ENCODE results near the gene CTBP2. TPM values are rescaled to one million over a fixed set of nuclear protein-coding genes. Genes with fewer than 3 reads are reported as not detected.

CTBP2 gene
- total RNA-seq, 2 donors from 2014 or later, result 75.3 to 109 TPM

GRCh38 chr10:125061557-125062226, 98.7 kb downstream of the CTBP2 start:
- 94 to 95% methylated on average over 16 to 21 of the region's 21 CpGs for WGBS, 2 experiments (ENCODE audit: insufficient coverage in 1 of 2, insufficient read length in 1 of 2)
- Mint-ChIP-seq H3K27ac (peak overlapping the region; percentile 66), H3K9me3 (no peaks in the 10 kb centered on the region), H3K27me3 (ENCODE audit: insufficient read depth) (no peaks in the 10 kb centered on the region), H3K4me3 (no peak overlapping the region), H3K4me1 (peaks cover 32% of the 10 kb centered on the region), H3K36me3 (ENCODE audit: low read depth) (peaks cover 29% of the 10 kb centered on the region)
- TF ChIP-seq CTCF (conservative IDR thresholded peaks at IDR 0.05), result no peak
- Histone ChIP-seq H3K4me3 (ENCODE audit: low read length) (no peak overlapping the region), H3K27ac (ENCODE audit: low read depth, low read length) (no peak overlapping the region), H3K36me3 (ENCODE audit: control insufficient read depth, insufficient read depth, low read length) (peaks cover 18% of the 10 kb centered on the region), H3K9ac (ENCODE audit: extremely low read depth, low read length, poor library complexity, severe bottlenecking) (no peak overlapping the region), H3K4me1 (ENCODE audit: control insufficient read depth, insufficient read depth, low read length) (no peaks in the 10 kb centered on the region), H3K27me3 (ENCODE audit: control insufficient read depth, insufficient read depth, low read length, poor library complexity, severe bottlenecking) (no peaks in the 10 kb centered on the region), H3K9me3 (ENCODE audit: control insufficient read depth, low read length) (no peaks in the 10 kb centered on the region)
- no peak for DNase-seq

GRCh38 chr10:125060826-125061556, 99.4 kb downstream of the CTBP2 start:
- H3K4me3 ChIP-seq (ENCODE audit: low read length), result no peak overlapping the region
- peak overlapping the region; percentile 52 for H3K27ac ChIP-seq (ENCODE audit: low read depth, low read length)
- peaks cover 18% of the 10 kb centered on the region for H3K36me3 ChIP-seq (ENCODE audit: control insufficient read depth, insufficient read depth, low read length)
- peak; percentile 90 for DNase-seq
- no peak overlapping the region for H3K4me3 Mint-ChIP-seq
- peak; percentile 89 for TF ChIP-seq CTCF (conservative IDR thresholded peaks at IDR 0.05)
- H3K9me3 ChIP-seq (ENCODE audit: control insufficient read depth, low read length), result no peaks in the 10 kb centered on the region
- H3K4me1 ChIP-seq (ENCODE audit: control insufficient read depth, insufficient read depth, low read length), result no peaks in the 10 kb centered on the region
- H3K36me3 Mint-ChIP-seq (ENCODE audit: low read depth), result peaks cover 27% of the 10 kb centered on the region
- H3K27ac Mint-ChIP-seq, result peak overlapping the region; percentile 66
- peaks cover 32% of the 10 kb centered on the region for H3K4me1 Mint-ChIP-seq
- no peak overlapping the region for H3K9ac ChIP-seq (ENCODE audit: extremely low read depth, low read length, poor library complexity, severe bottlenecking)
- H3K27me3 ChIP-seq (ENCODE audit: control insufficient read depth, insufficient read depth, low read length, poor library complexity, severe bottlenecking), result no peaks in the 10 kb centered on the region
- no peaks in the 10 kb centered on the region for H3K9me3 Mint-ChIP-seq
- no peaks in the 10 kb centered on the region for H3K27me3 Mint-ChIP-seq (ENCODE audit: insufficient read depth)
- 80 to 81% methylated on average over 12 to 21 of the region's 21 CpGs for WGBS, 2 experiments (ENCODE audit: insufficient coverage in 1 of 2, insufficient read length in 1 of 2)

GRCh38 chr10:125060482-125060825, 99.9 kb downstream of the CTBP2 start:
- Histone ChIP-seq H3K9me3 (ENCODE audit: control insufficient read depth, low read length) (no peaks in the 10 kb centered on the region), H3K27me3 (ENCODE audit: control insufficient read depth, insufficient read depth, low read length, poor library complexity, severe bottlenecking) (no peaks in the 10 kb centered on the region), H3K4me3 (ENCODE audit: low read length) (no peak overlapping the region), H3K4me1 (ENCODE audit: control insufficient read depth, insufficient read depth, low read length) (no peaks in the 10 kb centered on the region), H3K27ac (ENCODE audit: low read depth, low read length) (peak overlapping the region; percentile 52), H3K9ac (ENCODE audit: extremely low read depth, low read length, poor library complexity, severe bottlenecking) (no peak overlapping the region), H3K36me3 (ENCODE audit: control insufficient read depth, insufficient read depth, low read length) (peaks cover 18% of the 10 kb centered on the region)
- 89 to 94% methylated on average over 8 to 9 of the region's 9 CpGs for WGBS, 2 experiments (ENCODE audit: insufficient coverage in 1 of 2, insufficient read length in 1 of 2)
- Mint-ChIP-seq H3K4me1 (peaks cover 35% of the 10 kb centered on the region), H3K36me3 (ENCODE audit: low read depth) (peaks cover 27% of the 10 kb centered on the region), H3K27me3 (ENCODE audit: insufficient read depth) (no peaks in the 10 kb centered on the region), H3K27ac (no peak overlapping the region), H3K9me3 (no peaks in the 10 kb centered on the region), H3K4me3 (no peak overlapping the region)
- no peak for TF ChIP-seq CTCF (conservative IDR thresholded peaks at IDR 0.05)
- DNase-seq, result no peak

Measured in endodermal cell (in vitro differentiated cells).